Liver (tissue), 9 donors: Measurements from ENCODE around the gene PGLYRP2. TPM values are rescaled to one million over a fixed set of nuclear protein-coding genes. Genes with fewer than 3 reads are reported as not detected.

ENCODE experiments used
- DNase-seq: peaks from one replicate; pipeline ENCODE4 v3.0.0-alpha.2; 2017; ENCODE audit warnings: low spot score
- H3K27ac ChIP-seq, 2 donors: one replicate each; pipeline ENCODE4 v1.7.0; 2013; ENCODE audit warnings: inconsistent platforms in 2 of 2, low read length in 2 of 2, control low read depth in 1 of 2, low read depth in 1 of 2, mild to moderate bottlenecking in 1 of 2
- H3K27me3 ChIP-seq, 4 donors: one replicate each; pipeline versions ENCODE4 v1.6.1 to v1.7.0; 2013; ENCODE audit warnings: low read length in 3 of 4, inconsistent platforms in 1 of 4, mild to moderate bottlenecking in 1 of 4, moderate library complexity in 1 of 4; ENCODE audit not compliant: control insufficient read depth in 4 of 4, insufficient read depth in 4 of 4
- H3K36me3 ChIP-seq, 4 donors: one replicate each; pipeline versions ENCODE4 v1.6.1 to v1.7.0; 2013; ENCODE audit warnings: low read length in 3 of 4, mild to moderate bottlenecking in 3 of 4, low read depth in 1 of 4, moderate library complexity in 1 of 4; ENCODE audit not compliant: control insufficient read depth in 4 of 4, insufficient read depth in 3 of 4
- H3K4me1 ChIP-seq, 4 donors: one replicate each; pipeline versions ENCODE4 v1.6.1 to v1.7.0; 2013; ENCODE audit warnings: low read length in 3 of 4, mild to moderate bottlenecking in 3 of 4, moderate library complexity in 1 of 4; ENCODE audit not compliant: control insufficient read depth in 4 of 4, insufficient read depth in 4 of 4
- H3K4me3 ChIP-seq, 3 donors: one replicate each; pipeline versions ENCODE4 v1.6.1 to v1.7.0; 2013; ENCODE audit warnings: low read length in 3 of 3, control low read depth in 1 of 3, low read depth in 1 of 3, mild to moderate bottlenecking in 1 of 3
- H3K9ac ChIP-seq, 2 donors: one replicate each; pipeline ENCODE4 v1.7.0; 2013; ENCODE audit warnings: low read length in 2 of 2, mild to moderate bottlenecking in 2 of 2, moderate library complexity in 2 of 2, control low read depth in 1 of 2, low read depth in 1 of 2
- H3K9me3 ChIP-seq, 4 donors: one replicate each; pipeline versions ENCODE4 v1.6.1 to v1.7.0; 2013; ENCODE audit warnings: low read length in 3 of 4; ENCODE audit not compliant: control insufficient read depth in 4 of 4
- ATF3 ChIP-seq: IDR thresholded peaks from 2 replicates; pipeline ENCODE4 v1.6.1; 2016; ENCODE audit warnings: antibody characterized with exemption
- CTCF ChIP-seq: fragments of 150-350 bp; IDR thresholded peaks from 2 replicates; pipeline ENCODE4 v1.5.1; 2017; ENCODE audit warnings: improper control_type of control experiment, low read depth, low read length; ENCODE audit not compliant: missing input control
- FOXA1 ChIP-seq: IDR thresholded peaks from 2 replicates; pipeline ENCODE4 v1.6.1; 2016; ENCODE audit warnings: antibody characterized with exemption
- GABPA ChIP-seq, 2 donors: IDR thresholded peaks in 1 of 2; conservative IDR thresholded peaks in 1 of 2; 2 replicates each; pipeline ENCODE4 v1.6.1; 2016; ENCODE audit warnings: antibody characterized with exemption in 2 of 2, mild to moderate bottlenecking in 1 of 2, moderate library complexity in 1 of 2
- HNF4A ChIP-seq, 2 donors: conservative IDR thresholded peaks; 2 replicates each; pipeline ENCODE4 v1.6.1; 2016; ENCODE audit warnings: antibody characterized with exemption in 2 of 2, mild to moderate bottlenecking in 2 of 2
- HNF4G ChIP-seq: IDR thresholded peaks from 2 replicates; pipeline ENCODE4 v1.6.1; 2016; ENCODE audit warnings: antibody characterized with exemption
- JUND ChIP-seq, 2 donors: IDR thresholded peaks; 2 replicates each; pipeline ENCODE4 v1.6.1; 2016; ENCODE audit warnings: antibody characterized with exemption in 2 of 2
- MAX ChIP-seq: IDR thresholded peaks from 2 replicates; pipeline ENCODE4 v1.6.1; 2016; ENCODE audit warnings: antibody characterized with exemption
- SP1 ChIP-seq: IDR thresholded peaks from 2 replicates; pipeline ENCODE4 v1.6.1; 2018; ENCODE audit warnings: antibody characterized with exemption, mild to moderate bottlenecking
- ZBTB33 ChIP-seq: IDR thresholded peaks from 2 replicates; pipeline ENCODE4 v1.6.1; 2016; ENCODE audit warnings: antibody characterized with exemption
- WGBS: extraction: QIAGEN DNeasy Blood & Tissue Kit; methylation state at CpG from one replicate; pipeline ENCODE4 v1.1.7; 2013; 5-methylcytosine and 5-hydroxymethylcytosine counted together
- polyA plus RNA-seq, 2 donors: library from polyadenylated mRNA; stranded (reverse) in 1 of 2; unstranded in 1 of 2; fragments of 200-250 nt in 1 of 2; fragments of >200 nt in 1 of 2; fragmentation: Nextera tagmentation in 1 of 2; extraction: Ambion mirVana in 1 of 2; gene quantifications; one replicate each; pipeline versions ENCODE4 v1.2.1 to v1.2.3, GENCODE V29; 2013 to 2015
- total RNA-seq, 2 donors: library from RNA; depleted of rRNA; stranded (reverse); fragments of >200 nt; gene quantifications; one replicate each; pipeline ENCODE4 v1.2.3, GENCODE V29; 2014
- donor health status: healthy.
- donor health status: healthy.
- donor health status: healthy.
- donor health status: healthy.
- donor health status: healthy.

Gene PGLYRP2
- total and polyA plus RNA-seq, 4 donors, result 9.9 to 134 (median 92.4) TPM

GRCh38 chr19:15506074-15506571 is 26.8 kb upstream of the PGLYRP2 start (continued):
- TF ChIP-seq ZBTB33 (peak; percentile 67), GABPA (IDR thresholded peaks at IDR 0.05 in 1 of 2, conservative IDR thresholded peaks at IDR 0.05 in 1 of 2) (peak in 1 of 2 donors; percentile 13)

GRCh38 chr19:15502264-15502663 is 23.0 kb upstream of the PGLYRP2 start:
- Histone ChIP-seq H3K27me3 (no peaks in the 10 kb centered on the region), H3K27ac (no peak overlapping the region), H3K4me1 (peaks cover 4 to 24% (median 15%) of the 10 kb centered on the region in 4 donors), H3K4me3 (no peak overlapping the region), H3K9ac (no peak overlapping the region), H3K9me3 (no peaks in the 10 kb centered on the region), H3K36me3 (no peaks in the 10 kb centered on the region)
- DNase-seq, result no peak
- TF ChIP-seq MAX (no peak), FOXA1 (no peak), ATF3 (no peak), ZBTB33 (no peak), CTCF (no peak), HNF4A (conservative IDR thresholded peaks at IDR 0.05) (no peak), SP1 (no peak), HNF4G (no peak)
- 68% methylated on average over 1 of the region's 1 CpG for WGBS

GRCh38 chr19:15501596-15501995 is 22.3 kb upstream of the PGLYRP2 start:
- TF ChIP-seq JUND (IDR thresholded peaks at IDR 0.05) (no peak), ATF3 (no peak)
- Histone ChIP-seq H3K4me3 (no peak overlapping the region), H3K9ac (no peak overlapping the region), H3K36me3 (no peaks in the 10 kb centered on the region), H3K27ac (no peak overlapping the region), H3K4me1 (peaks cover 3 to 22% (median 13%) of the 10 kb centered on the region in 4 donors), H3K9me3 (no peaks in the 10 kb centered on the region), H3K27me3 (no peaks in the 10 kb centered on the region)
- 81% methylated on average over 1 of the region's 1 CpG for WGBS
- no peak for DNase-seq
